K562 (cell line): ENCODE results near the gene CXCR5. TPM values are rescaled to one million over a fixed set of nuclear protein-coding genes. Genes with fewer than 3 reads are reported as not detected.

Experiments used
- COPS2 ChIP-seq: fragments of 450-650 bp; conservative IDR thresholded peaks from 2 replicates; pipeline ENCODE4 v1.6.1; 2016; ENCODE audit warnings: mild to moderate bottlenecking, moderate library complexity
- EZH2 ChIP-seq: IDR thresholded peaks from 2 replicates; pipeline ENCODE4 v1.6.1; 2012; ENCODE audit warnings: low read depth, mild to moderate bottlenecking, inconsistent platforms, low read length, borderline replicate concordance
- GTF2E2 ChIP-seq: fragments of 200-800 bp; sonication (Bioruptor generic); IDR thresholded peaks from 2 replicates; pipeline ENCODE4 v1.6.1; 2016; ENCODE audit warnings: missing genetic modification characterization, missing compliant biosample characterization
- HMGXB4 ChIP-seq: sonication (generic); formaldehyde crosslinking; IDR thresholded peaks from 2 replicates; pipeline ENCODE4 v1.8.1; 2023; ENCODE audit warnings: mild to moderate bottlenecking, missing genetic modification reagents
- IRF1 ChIP-seq: sonication (generic); formaldehyde crosslinking; IDR thresholded peaks from 2 replicates; pipeline ENCODE4 v1.8.0; 2022; ENCODE audit warnings: missing genetic modification reagents, mild to moderate bottlenecking, borderline replicate concordance
- NFATC3 ChIP-seq: fragments of 450-650 bp; IDR thresholded peaks from 2 replicates; pipeline ENCODE4 v1.6.1; 2017; ENCODE audit warnings: mild to moderate bottlenecking
- POLR2B ChIP-seq: fragments of 450-650 bp; IDR thresholded peaks from 2 replicates; pipeline ENCODE4 v1.6.1; 2018; ENCODE audit warnings: low read depth; ENCODE audit not compliant: partially characterized antibody
- SETDB1 ChIP-seq: IDR thresholded peaks from one replicate; pipeline ENCODE4 v1.6.1; 2012; ENCODE audit warnings: low read length, control low read depth, inconsistent platforms
- SNIP1 ChIP-seq: fragments of 450-650 bp; IDR thresholded peaks from 2 replicates; pipeline ENCODE4 v1.7.1; 2017; ENCODE audit warnings: low read depth, mild to moderate bottlenecking
- SP1 ChIP-seq: sonication (generic); formaldehyde crosslinking; IDR thresholded peaks from 2 replicates; pipeline ENCODE4 v1.8.1; 2022; ENCODE audit warnings: mild to moderate bottlenecking, missing genetic modification reagents
- STAG1 ChIP-seq: sonication (generic); formaldehyde crosslinking; IDR thresholded peaks from 2 replicates; pipeline ENCODE4 v1.5.0; 2020; ENCODE audit warnings: missing genetic modification reagents, borderline replicate concordance
- ZNF143 ChIP-seq: sonication (generic); formaldehyde crosslinking; IDR thresholded peaks from 2 replicates; pipeline ENCODE4 v1.9.0; 2022; ENCODE audit warnings: mild to moderate bottlenecking, missing genetic modification reagents
- ZNF23 ChIP-seq: fragments of 250-450 bp; sonication (Bioruptor Pico); IDR thresholded peaks from 2 replicates; pipeline ENCODE4 v1.4.0; 2020; ENCODE audit warnings: mild to moderate bottlenecking
- ZNF232 ChIP-seq: sonication (generic); formaldehyde crosslinking; IDR thresholded peaks from 2 replicates; pipeline ENCODE4 v1.8.0; 2022; ENCODE audit warnings: mild to moderate bottlenecking, missing genetic modification reagents
- ZNF644 ChIP-seq: fragments of 200-800 bp; sonication (Bioruptor generic); IDR thresholded peaks from 2 replicates; pipeline ENCODE4 v1.6.1; 2016; ENCODE audit warnings: low read depth, missing genetic modification characterization, missing compliant biosample characterization
- ZNF740 ChIP-seq, 3 experiments: fragments of 200-800 bp in 1 of 3; sonication (Bioruptor generic) in 1 of 3; sonication (generic) in 1 of 3; formaldehyde crosslinking in 1 of 3; IDR thresholded peaks; 2 replicates each; pipeline versions ENCODE4 v1.6.1 to v1.8.0; 2016 to 2022; ENCODE audit warnings: mild to moderate bottlenecking in 2 of 3, missing compliant biosample characterization in 2 of 3, missing genetic modification characterization in 2 of 3, missing genetic modification reagents in 1 of 3
- polyA plus RNA-seq, 8 experiments: library from polyadenylated mRNA; depleted of rRNA in 4 of 8; stranded (reverse) in 5 of 8; unstranded in 3 of 8; fragments of >200 nt; fragmentation: Nextera tagmentation in 2 of 8; fragmentation: Illumina TruSeq in 1 of 8; extraction: Ambion mirVana in 2 of 8; extraction: Trizol in 1 of 8; gene quantifications; 2 replicates each; pipeline versions ENCODE4 v1.2.1 to v1.2.3, GENCODE V29; 2011 to 2014; ENCODE audit warnings: inconsistent platforms in 1 of 8, missing spikeins in 1 of 8
- total RNA-seq, 7 experiments: library from RNA; depleted of rRNA in 6 of 7; stranded (reverse); fragments of >200 nt in 6 of 7; fragmentation: Illumina TruSeq in 2 of 7; extraction: Trizol in 2 of 7; gene quantifications; 2 replicates each; pipeline versions ENCODE4 v1.2.1 to v1.2.3, GENCODE V29; 2011 to 2021; ENCODE audit warnings: low replicate concordance in 1 of 7
- TF ChIP-seq, protein P1 (sequence below): fragments of 450-650 bp; formaldehyde crosslinking; IDR thresholded peaks from 2 replicates; pipeline ENCODE4 v1.4.0; 2020; ENCODE audit warnings: mild to moderate bottlenecking, mixed read lengths
- TF ChIP-seq, protein P2 (sequence below): sonication (generic); formaldehyde crosslinking; IDR thresholded peaks from 2 replicates; pipeline ENCODE4 v1.9.0; 2022; ENCODE audit warnings: mild to moderate bottlenecking, missing genetic modification reagents

Gene CXCR5
- total and polyA plus RNA-seq, 9 of the 15 experiments (the other 6 are each of a cell fraction or from before 2014, with no cell fraction given): 0.03 to 0.06 TPM; not detected in 7

DNA sequence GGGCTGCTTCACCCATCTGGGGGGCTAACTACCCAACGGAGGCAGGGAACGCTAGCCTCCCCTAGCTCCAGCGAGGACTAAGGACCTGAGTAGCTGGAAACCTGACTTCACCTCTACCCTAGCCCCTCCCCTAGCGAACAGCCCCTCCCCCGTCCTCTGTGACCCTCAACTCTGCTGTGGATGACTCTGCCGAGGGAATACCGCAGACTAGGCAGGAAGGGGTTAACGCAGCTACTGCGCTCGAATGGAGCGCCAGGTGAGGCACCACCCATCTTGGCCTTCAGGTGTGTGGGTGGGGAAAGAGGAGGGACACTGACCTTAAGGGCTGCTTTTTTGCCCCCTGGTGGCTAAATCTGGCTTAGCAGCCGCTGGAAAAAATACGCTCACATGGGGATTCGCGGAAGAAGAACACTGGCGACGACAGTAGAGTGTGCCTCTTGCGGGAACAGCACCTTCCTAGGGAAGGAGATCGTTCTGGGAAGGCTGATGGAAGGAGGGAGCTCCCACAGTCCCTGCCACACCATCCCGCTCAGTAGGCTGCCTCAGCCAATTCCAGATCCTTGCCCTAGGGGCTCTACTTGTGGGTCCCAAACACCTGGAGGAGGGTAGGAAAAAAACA lies 46.5 kb downstream of the CXCR5 start (continued):
- TF ChIP-seq, protein P1, sequence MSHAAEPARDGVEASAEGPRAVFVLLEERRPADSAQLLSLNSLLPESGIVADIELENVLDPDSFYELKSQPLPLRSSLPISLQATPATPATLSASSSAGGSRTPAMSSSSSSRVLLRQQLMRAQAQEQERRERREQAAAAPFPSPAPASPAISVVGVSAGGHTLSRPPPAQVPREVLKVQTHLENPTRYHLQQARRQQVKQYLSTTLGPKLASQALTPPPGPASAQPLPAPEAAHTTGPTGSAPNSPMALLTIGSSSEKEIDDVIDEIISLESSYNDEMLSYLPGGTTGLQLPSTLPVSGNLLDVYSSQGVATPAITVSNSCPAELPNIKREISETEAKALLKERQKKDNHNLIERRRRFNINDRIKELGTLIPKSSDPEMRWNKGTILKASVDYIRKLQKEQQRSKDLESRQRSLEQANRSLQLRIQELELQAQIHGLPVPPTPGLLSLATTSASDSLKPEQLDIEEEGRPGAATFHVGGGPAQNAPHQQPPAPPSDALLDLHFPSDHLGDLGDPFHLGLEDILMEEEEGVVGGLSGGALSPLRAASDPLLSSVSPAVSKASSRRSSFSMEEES (CRISPR knock-in tag): no peak
- TF ChIP-seq ZNF740 (CRISPR knock-in tag; IDR thresholded peaks at IDR 0.05): no peak
- TF ChIP-seq ZNF740 (tag; IDR thresholded peaks at IDR 0.05): no peak
- no peak for TF ChIP-seq ZNF644 (tag)
- TF ChIP-seq ZNF232 (CRISPR knock-in tag): no peak
- TF ChIP-seq HMGXB4 (CRISPR knock-in tag): no peak
- peak; percentile 27 for TF ChIP-seq POLR2B
- peak; percentile 85 for TF ChIP-seq SP1 (CRISPR knock-in tag)
- TF ChIP-seq GTF2E2 (tag): no peak
- no peak for TF ChIP-seq COPS2
- TF ChIP-seq SETDB1: no peak
- TF ChIP-seq IRF1 (CRISPR knock-in tag): no peak
- no peak for TF ChIP-seq ZNF23 (CRISPR knock-in tag)
- no peak; the same call in 1 of the 2 replicates for TF ChIP-seq ZNF143
- no peak for TF ChIP-seq NFATC3
- TF ChIP-seq STAG1 (CRISPR knock-in tag): 0 out of 2 replicates have a peak, but pooled peaks have one; percentile 15
- TF ChIP-seq, protein P2, sequence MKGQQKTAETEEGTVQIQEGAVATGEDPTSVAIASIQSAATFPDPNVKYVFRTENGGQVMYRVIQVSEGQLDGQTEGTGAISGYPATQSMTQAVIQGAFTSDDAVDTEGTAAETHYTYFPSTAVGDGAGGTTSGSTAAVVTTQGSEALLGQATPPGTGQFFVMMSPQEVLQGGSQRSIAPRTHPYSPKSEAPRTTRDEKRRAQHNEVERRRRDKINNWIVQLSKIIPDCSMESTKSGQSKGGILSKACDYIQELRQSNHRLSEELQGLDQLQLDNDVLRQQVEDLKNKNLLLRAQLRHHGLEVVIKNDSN (CRISPR knock-in tag): 0 out of 2 replicates have a peak, but pooled peaks have one; percentile 29
- no peak for TF ChIP-seq EZH2
- no peak for TF ChIP-seq SNIP1
